Kidney epithelial cell (primary cell): Measurements from ENCODE around the gene USP47. TPM values are rescaled to one million over a fixed set of nuclear protein-coding genes. Genes with fewer than 3 reads are reported as not detected.

ENCODE experiments used
- DNase-seq: peaks from one replicate; pipeline ENCODE4 v3.0.0-alpha.2; 2010; ENCODE audit warnings: low read depth
- H3K27me3 ChIP-seq: 2 replicates; pipeline ENCODE4 v1.6.0; 2011; ENCODE audit warnings: low read length; ENCODE audit not compliant: control insufficient read depth, insufficient read depth
- H3K36me3 ChIP-seq: 2 replicates; pipeline ENCODE4 v1.5.1; 2011; ENCODE audit warnings: low read length; ENCODE audit not compliant: control insufficient read depth, insufficient read depth
- H3K4me3 ChIP-seq: 2 replicates; pipeline ENCODE4 v1.5.1; 2011; ENCODE audit warnings: low read depth, mild to moderate bottlenecking, control low read depth, low read length
- total RNA-seq: library from RNA; depleted of rRNA; stranded (reverse); fragments of >200 nt; gene quantifications from 2 replicates; pipeline ENCODE4 v1.2.3, GENCODE V29; 2015
- TF ChIP-seq, protein P1 (sequence below): IDR thresholded peaks from 2 replicates; pipeline ENCODE4 v1.5.1; 2011; ENCODE audit warnings: mild to moderate bottlenecking, moderate library complexity, low read length, control low read depth, inconsistent platforms; ENCODE audit not compliant: insufficient read depth, poor library complexity, severe bottlenecking

Gene USP47
- total RNA-seq, 1 donor from 2014 or later, result 46.3 TPM

DNA sequence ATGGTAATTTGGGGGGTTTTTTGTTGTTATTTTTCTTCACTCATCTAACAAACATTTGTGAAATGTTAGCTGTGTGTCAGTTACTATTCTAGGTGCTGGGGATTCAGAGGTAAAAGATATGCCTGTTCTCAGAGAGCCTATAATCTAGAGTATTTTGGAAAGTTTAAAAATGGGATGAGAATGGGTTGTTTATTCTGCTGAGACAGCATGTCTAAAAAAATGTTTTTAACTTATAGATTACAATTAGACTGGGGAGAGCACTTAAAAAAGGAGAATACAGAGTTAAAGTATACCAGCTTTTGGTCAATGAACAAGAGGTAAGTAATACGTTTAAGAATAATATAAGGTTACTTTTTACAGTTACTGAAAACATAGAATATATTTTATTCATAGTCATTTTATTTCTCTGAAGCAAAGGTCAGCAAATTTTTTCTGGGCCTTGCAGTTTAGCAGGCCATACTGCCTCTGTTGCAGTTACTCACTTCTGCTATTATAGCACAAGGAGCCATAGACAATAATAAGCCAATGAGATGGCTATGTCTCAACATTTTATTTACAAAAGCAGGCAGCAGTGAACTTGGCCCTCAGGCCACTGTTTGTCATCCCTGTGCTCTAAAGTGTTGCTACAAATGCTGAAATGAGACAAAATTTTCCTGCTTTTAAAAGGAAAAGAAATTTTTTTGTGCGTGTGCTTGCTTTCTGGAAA, 106.6 kb downstream of the USP47 start:
- TF ChIP-seq, protein P1, sequence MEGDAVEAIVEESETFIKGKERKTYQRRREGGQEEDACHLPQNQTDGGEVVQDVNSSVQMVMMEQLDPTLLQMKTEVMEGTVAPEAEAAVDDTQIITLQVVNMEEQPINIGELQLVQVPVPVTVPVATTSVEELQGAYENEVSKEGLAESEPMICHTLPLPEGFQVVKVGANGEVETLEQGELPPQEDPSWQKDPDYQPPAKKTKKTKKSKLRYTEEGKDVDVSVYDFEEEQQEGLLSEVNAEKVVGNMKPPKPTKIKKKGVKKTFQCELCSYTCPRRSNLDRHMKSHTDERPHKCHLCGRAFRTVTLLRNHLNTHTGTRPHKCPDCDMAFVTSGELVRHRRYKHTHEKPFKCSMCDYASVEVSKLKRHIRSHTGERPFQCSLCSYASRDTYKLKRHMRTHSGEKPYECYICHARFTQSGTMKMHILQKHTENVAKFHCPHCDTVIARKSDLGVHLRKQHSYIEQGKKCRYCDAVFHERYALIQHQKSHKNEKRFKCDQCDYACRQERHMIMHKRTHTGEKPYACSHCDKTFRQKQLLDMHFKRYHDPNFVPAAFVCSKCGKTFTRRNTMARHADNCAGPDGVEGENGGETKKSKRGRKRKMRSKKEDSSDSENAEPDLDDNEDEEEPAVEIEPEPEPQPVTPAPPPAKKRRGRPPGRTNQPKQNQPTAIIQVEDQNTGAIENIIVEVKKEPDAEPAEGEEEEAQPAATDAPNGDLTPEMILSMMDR, result no peak
- H3K27me3 ChIP-seq, result no peaks in the 10 kb centered on the region
- DNase-seq, result no peak
- no peak overlapping the region for H3K4me3 ChIP-seq
- no peaks in the 10 kb centered on the region for H3K36me3 ChIP-seq

GRCh38 chr11:11949482-11949881, 107.7 kb downstream of the USP47 start:
- Histone ChIP-seq H3K4me3 (no peak overlapping the region), H3K27me3 (no peaks in the 10 kb centered on the region), H3K36me3 (no peaks in the 10 kb centered on the region)
- TF ChIP-seq, protein P1, result no peak
- no peak for DNase-seq

GRCh38 chr11:11952036-11952435, 110.3 kb downstream of the USP47 start:
- Histone ChIP-seq H3K4me3 (no peak overlapping the region), H3K27me3 (no peaks in the 10 kb centered on the region), H3K36me3 (no peaks in the 10 kb centered on the region)
- TF ChIP-seq, protein P1, result no peak
- no peak for DNase-seq

GRCh38 chr11:11956006-11956405, 114.2 kb downstream of the USP47 start:
- Histone ChIP-seq H3K4me3 (no peak overlapping the region), H3K27me3 (no peaks in the 10 kb centered on the region), H3K36me3 (no peaks in the 10 kb centered on the region)
- DNase-seq, result no peak
- TF ChIP-seq, protein P1, result no peak

DNA sequence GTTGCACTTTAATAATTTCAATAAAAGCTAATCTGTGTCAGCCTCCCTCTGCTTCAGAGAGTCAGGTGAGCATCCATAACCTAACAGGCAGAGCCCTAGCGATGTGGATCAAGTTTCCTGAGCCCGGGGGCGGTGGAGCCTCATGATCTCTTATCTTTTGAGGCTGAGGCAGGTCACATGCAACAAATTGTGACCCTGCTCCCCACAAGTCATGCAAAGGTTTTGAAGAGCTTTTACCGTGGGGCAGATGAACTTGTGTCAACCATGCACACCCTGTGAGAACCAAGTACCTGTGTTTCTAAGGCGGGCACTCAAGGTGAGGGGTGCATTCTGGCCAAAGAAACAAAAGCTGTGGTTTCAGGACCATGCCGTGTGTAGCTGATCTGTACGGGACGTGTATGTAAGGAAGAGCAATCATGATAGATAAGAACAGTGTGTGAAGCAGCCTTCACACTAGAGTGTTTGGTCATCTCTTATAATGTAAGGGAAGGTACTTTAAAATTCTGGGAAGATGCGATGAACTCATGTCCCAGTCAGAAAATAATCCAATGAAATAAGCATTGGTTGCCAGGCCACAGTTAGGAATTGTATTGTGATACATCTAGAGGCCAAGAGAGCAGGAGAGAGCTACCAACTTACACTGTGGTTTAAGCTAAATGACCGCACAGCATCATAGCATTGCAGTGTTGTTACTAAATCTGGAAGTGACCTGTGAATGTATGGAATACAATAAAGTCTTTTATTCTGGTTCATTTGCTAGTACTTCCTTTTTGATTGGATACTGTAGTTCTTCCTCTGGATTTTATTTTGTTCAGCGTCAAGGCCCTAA, 116.8 kb downstream of the USP47 start:
- no peak for DNase-seq
- TF ChIP-seq, protein P1, result no peak
- H3K4me3 ChIP-seq, result no peak overlapping the region
- H3K27me3 ChIP-seq, result no peaks in the 10 kb centered on the region
- no peaks in the 10 kb centered on the region for H3K36me3 ChIP-seq
